Ishikawa (cell line): ENCODE results near the gene RAB4B.

Experiments
- CEBPB ChIP-seq: IDR thresholded peaks from 2 replicates; pipeline ENCODE4 v1.6.1; 2012
- CREB1 ChIP-seq: IDR thresholded peaks from 2 replicates; pipeline ENCODE4 v1.6.1; 2012; ENCODE audit warnings: low read depth
- EGR1 ChIP-seq: IDR thresholded peaks from 2 replicates; pipeline ENCODE4 v1.6.1; 2012
- EP300 ChIP-seq: IDR thresholded peaks from 2 replicates; pipeline ENCODE4 v1.6.1; 2012; ENCODE audit warnings: borderline replicate concordance
- FOXM1 ChIP-seq: IDR thresholded peaks from 2 replicates; pipeline ENCODE4 v1.6.1; 2012; ENCODE audit warnings: low read depth, borderline replicate concordance
- NFIC ChIP-seq: IDR thresholded peaks from 2 replicates; pipeline ENCODE4 v1.6.1; 2012
- RAD21 ChIP-seq: IDR thresholded peaks from 2 replicates; pipeline ENCODE4 v1.6.1; 2012; ENCODE audit warnings: low read depth
- TAF1 ChIP-seq: IDR thresholded peaks from 2 replicates; pipeline ENCODE4 v1.6.1; 2012; ENCODE audit warnings: low read depth, mild to moderate bottlenecking
- TCF12 ChIP-seq: IDR thresholded peaks from 2 replicates; pipeline ENCODE4 v1.6.1; 2012; ENCODE audit warnings: low read depth
- TEAD4 ChIP-seq: IDR thresholded peaks from 2 replicates; pipeline ENCODE4 v1.6.1; 2012
- YY1 ChIP-seq: IDR thresholded peaks from 2 replicates; pipeline ENCODE4 v1.6.1; 2012; ENCODE audit warnings: low read depth
- ZBTB7A ChIP-seq: IDR thresholded peaks from 2 replicates; pipeline ENCODE4 v1.6.1; 2012; ENCODE audit warnings: low read depth
- TF ChIP-seq, protein P1 (sequence below): IDR thresholded peaks from 2 replicates; pipeline ENCODE4 v1.6.1; 2012
- TF ChIP-seq, protein P2 (sequence below): IDR thresholded peaks from 2 replicates; pipeline ENCODE4 v1.6.1; 2012
- TF ChIP-seq, protein P3 (sequence below): IDR thresholded peaks from 2 replicates; pipeline ENCODE4 v1.6.1; 2012; ENCODE audit warnings: low read depth, mild to moderate bottlenecking

RAB4B gene

GRCh38 chr19:40810649-40811408, 32.8 kb downstream of the RAB4B start:
- 0 out of 2 replicates have a peak, but pooled peaks have one; percentile 6 for TF ChIP-seq TCF12
- TF ChIP-seq, protein P1, sequence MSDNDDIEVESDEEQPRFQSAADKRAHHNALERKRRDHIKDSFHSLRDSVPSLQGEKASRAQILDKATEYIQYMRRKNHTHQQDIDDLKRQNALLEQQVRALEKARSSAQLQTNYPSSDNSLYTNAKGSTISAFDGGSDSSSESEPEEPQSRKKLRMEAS, result peak; percentile 93

GRCh38 chr19:40811478-40812341, 33.7 kb downstream of the RAB4B start:
- TF ChIP-seq ZBTB7A (no peak), CREB1 (no peak), CEBPB (no peak), TCF12 (no peak), TEAD4 (no peak), TAF1 (no peak), EP300 (no peak), FOXM1 (no peak), RAD21 (no peak), NFIC (no peak), EGR1 (no peak), YY1 (no peak)
- TF ChIP-seq, protein P1, result no peak
- TF ChIP-seq, protein P2, sequence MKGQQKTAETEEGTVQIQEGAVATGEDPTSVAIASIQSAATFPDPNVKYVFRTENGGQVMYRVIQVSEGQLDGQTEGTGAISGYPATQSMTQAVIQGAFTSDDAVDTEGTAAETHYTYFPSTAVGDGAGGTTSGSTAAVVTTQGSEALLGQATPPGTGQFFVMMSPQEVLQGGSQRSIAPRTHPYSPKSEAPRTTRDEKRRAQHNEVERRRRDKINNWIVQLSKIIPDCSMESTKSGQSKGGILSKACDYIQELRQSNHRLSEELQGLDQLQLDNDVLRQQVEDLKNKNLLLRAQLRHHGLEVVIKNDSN, result no peak
- TF ChIP-seq, protein P3, sequence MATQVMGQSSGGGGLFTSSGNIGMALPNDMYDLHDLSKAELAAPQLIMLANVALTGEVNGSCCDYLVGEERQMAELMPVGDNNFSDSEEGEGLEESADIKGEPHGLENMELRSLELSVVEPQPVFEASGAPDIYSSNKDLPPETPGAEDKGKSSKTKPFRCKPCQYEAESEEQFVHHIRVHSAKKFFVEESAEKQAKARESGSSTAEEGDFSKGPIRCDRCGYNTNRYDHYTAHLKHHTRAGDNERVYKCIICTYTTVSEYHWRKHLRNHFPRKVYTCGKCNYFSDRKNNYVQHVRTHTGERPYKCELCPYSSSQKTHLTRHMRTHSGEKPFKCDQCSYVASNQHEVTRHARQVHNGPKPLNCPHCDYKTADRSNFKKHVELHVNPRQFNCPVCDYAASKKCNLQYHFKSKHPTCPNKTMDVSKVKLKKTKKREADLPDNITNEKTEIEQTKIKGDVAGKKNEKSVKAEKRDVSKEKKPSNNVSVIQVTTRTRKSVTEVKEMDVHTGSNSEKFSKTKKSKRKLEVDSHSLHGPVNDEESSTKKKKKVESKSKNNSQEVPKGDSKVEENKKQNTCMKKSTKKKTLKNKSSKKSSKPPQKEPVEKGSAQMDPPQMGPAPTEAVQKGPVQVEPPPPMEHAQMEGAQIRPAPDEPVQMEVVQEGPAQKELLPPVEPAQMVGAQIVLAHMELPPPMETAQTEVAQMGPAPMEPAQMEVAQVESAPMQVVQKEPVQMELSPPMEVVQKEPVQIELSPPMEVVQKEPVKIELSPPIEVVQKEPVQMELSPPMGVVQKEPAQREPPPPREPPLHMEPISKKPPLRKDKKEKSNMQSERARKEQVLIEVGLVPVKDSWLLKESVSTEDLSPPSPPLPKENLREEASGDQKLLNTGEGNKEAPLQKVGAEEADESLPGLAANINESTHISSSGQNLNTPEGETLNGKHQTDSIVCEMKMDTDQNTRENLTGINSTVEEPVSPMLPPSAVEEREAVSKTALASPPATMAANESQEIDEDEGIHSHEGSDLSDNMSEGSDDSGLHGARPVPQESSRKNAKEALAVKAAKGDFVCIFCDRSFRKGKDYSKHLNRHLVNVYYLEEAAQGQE, result no peak

DNA sequence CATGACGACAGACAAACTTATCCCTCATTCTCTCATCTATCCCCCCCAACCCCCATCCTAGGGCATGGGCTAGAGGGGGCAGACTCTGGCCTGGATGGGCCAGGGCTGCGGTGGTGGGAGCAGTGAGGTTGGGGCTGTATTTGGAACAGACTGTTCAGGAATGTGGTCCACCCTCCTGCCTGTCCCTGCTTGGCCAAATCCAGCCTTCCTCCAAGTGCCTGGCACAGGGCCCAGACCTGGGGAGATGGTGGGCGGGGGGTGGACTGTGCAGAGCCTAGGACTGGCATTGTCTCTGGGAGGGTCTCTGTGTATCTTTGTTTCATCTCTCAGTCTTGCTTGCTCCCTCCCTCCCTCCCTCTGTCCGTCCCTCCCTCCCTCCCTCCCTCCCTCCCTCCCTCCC, 35.1 kb downstream of the RAB4B start:
- no peak for TF ChIP-seq ZBTB7A
- TF ChIP-seq TCF12, result no peak
- peak; percentile 50; the same call in 1 of the 2 replicates for TF ChIP-seq NFIC
- TF ChIP-seq, protein P2, result no peak
- TF ChIP-seq TAF1, result no peak

DNA sequence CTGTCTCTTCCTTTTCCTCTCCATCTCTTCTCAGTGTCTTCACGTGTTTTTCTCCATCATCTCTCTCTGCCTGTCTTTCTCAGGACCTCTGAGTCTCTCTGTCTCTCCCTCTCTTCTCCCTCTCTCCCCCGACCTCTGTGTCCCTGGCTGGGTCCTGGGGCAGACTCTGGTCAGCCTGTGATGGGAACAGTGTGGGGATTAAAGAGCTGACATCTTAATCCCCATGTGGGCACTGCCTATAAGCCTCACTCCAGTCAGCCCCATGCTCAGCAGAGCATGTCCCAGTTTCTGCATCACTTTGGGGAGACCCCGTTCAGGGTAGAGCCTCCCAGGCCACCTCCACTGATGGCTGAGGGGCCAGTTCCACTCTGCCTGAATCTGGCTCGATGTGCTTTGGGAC, 37.2 kb downstream of the RAB4B start:
- no peak for TF ChIP-seq CEBPB
- TF ChIP-seq TCF12, result no peak
- no peak for TF ChIP-seq YY1
- TF ChIP-seq RAD21, result no peak
- no peak for TF ChIP-seq TEAD4
- no peak for TF ChIP-seq CREB1
- no peak for TF ChIP-seq FOXM1

- TF ChIP-seq NFIC (peak; percentile 55; the same call in 1 of the 2 replicates), RAD21 (peak; percentile 28; the same call in 1 of the 2 replicates)
Measured at GRCh38 chr19:40818480-40819399, 40.7 kb downstream of the RAB4B start.

- peak; percentile 67 for TF ChIP-seq RAD21
Measured at GRCh38 chr19:40819479-40820234, 41.6 kb downstream of the RAB4B start.

- no peak for TF ChIP-seq CREB1
- TF ChIP-seq FOXM1, result no peak
- TF ChIP-seq TAF1, result no peak
- no peak for TF ChIP-seq NFIC
- TF ChIP-seq, protein P1, result no peak
- TF ChIP-seq ZBTB7A, result no peak
- TF ChIP-seq CEBPB, result no peak
- TF ChIP-seq EGR1, result no peak
- TF ChIP-seq TCF12, result no peak
- TF ChIP-seq, protein P2, result no peak
Measured at GRCh38 chr19:40822161-40822560, 44.1 kb downstream of the RAB4B start.
